ENCODE data around the gene WTIP.

- no peak for TF ChIP-seq POLR2AphosphoS5 (IDR thresholded peaks at IDR 0.05; ENCODE audit: low read depth, low read length)
- no peak for TF ChIP-seq REST (IDR thresholded peaks at IDR 0.05; ENCODE audit: insufficient read depth in 1 of 2, low read depth in 2 of 2, low read length in 2 of 2)
- no peak for TF ChIP-seq TAF1 (IDR thresholded peaks at IDR 0.05; ENCODE audit: borderline replicate concordance, insufficient read depth, low read length)
Measured at GRCh38 chr19:34506026-34506370, 24.4 kb downstream of the WTIP start.
